GM20000 (cell line): ENCODE data around the gene VAV3.

ENCODE experiments used
- DNase-seq: peaks from one replicate; pipeline ENCODE4 v3.0.0; 2012; ENCODE audit warnings: low spot score
- TF ChIP-seq, protein P1 (sequence below): IDR thresholded peaks from 2 replicates; pipeline ENCODE4 v1.5.1; 2012; ENCODE audit warnings: mild to moderate bottlenecking, control low read depth; ENCODE audit errors: extremely low read depth, missing control alignments

The VAV3 gene

DNA sequence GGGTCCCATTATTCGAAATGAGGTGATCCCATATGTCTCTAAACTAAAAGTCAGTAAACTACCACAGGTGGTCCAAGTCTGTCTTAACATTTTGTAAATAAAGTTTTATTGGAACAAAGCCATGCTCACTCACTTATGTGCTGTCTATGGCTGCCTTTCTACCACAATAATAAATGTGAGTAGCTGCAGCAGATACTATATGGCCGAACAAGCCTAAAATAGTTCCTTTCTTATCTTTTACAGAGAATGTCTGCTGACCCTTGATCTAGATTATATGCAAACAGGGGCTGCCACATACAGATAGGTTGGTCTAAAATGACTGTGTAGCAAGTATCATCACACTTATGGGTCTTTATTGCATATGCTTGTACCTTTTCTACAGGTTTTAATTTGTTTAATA, 140.0 kb downstream of the VAV3 start:
- DNase-seq, result no peak
- TF ChIP-seq, protein P1, sequence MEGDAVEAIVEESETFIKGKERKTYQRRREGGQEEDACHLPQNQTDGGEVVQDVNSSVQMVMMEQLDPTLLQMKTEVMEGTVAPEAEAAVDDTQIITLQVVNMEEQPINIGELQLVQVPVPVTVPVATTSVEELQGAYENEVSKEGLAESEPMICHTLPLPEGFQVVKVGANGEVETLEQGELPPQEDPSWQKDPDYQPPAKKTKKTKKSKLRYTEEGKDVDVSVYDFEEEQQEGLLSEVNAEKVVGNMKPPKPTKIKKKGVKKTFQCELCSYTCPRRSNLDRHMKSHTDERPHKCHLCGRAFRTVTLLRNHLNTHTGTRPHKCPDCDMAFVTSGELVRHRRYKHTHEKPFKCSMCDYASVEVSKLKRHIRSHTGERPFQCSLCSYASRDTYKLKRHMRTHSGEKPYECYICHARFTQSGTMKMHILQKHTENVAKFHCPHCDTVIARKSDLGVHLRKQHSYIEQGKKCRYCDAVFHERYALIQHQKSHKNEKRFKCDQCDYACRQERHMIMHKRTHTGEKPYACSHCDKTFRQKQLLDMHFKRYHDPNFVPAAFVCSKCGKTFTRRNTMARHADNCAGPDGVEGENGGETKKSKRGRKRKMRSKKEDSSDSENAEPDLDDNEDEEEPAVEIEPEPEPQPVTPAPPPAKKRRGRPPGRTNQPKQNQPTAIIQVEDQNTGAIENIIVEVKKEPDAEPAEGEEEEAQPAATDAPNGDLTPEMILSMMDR, result no peak

GRCh38 chr1:107821340-107821739, 143.6 kb downstream of the VAV3 start:
- no peak for DNase-seq
- TF ChIP-seq, protein P1, result no peak

DNA sequence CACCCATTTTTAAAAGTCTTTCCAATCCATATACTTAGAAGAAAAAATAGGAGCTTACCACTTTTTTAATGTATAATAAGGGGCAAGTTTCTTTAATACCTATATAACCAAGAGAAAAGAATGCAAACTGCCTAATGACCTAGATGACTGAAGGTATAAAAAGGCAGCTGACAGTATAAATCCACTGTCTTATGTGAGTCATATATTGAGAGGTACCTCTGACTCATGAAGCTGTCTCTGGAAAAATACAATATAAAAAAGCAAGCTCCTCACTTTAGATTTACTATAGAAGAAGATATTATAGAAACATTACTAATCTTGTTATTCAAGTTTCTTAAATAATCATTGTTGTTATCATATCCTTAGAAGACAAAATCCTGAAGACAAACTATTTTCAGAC, 144.2 kb downstream of the VAV3 start:
- TF ChIP-seq, protein P1, result no peak
- no peak for DNase-seq

DNA sequence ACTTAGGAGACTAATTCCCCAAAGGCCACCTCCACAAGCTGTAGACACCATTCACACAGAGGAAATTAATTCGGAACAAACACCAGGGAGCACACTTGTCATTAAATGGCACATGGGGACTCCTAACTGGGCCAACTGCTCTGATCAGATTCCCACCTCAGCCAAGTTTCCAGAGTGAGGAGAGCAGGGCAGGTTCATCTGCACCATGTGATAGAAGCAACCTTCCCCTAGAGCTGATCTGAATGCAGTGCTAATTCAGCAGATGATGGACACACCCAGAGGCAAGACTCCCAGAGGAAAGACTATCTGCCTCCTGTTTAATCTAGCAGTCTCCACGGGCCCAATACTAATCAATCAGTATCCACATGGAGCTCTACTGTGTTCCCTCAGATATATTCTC, 147.0 kb downstream of the VAV3 start:
- no peak for DNase-seq
- TF ChIP-seq, protein P1, result no peak

- DNase-seq, result no peak
- TF ChIP-seq, protein P1, result no peak
Measured at GRCh38 chr1:107817206-107817605, 147.8 kb downstream of the VAV3 start.

DNA sequence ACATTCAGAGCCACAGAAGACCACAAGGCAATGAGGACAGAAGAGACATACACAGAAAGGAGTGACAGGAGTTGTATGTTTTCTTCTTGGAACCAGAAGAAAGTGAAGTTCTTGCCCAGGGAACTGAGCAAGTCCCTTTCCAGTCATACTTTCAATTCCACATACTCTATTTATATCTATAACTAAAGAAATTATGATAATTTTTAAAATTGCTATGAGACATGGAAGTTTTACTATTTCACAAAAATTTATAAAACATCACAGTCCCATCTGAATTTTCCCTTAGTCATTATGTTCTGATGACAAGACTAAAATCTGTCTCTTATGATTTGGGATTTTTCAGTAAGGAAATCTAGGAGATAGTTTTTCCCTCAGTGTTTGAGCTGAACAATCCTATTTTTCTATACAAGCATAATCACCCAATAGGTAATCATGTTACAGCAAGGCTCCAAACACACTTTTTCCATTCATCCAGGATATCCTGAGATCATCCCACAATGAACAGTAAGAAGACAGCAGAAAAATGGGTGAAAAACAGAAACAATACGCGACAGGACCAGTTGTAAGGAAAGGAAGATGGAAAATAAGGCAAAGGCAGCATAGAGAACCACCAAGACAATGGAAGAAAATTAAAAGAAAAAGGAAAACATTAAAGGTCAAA, 154.6 kb downstream of the VAV3 start:
- TF ChIP-seq, protein P1, result no peak
- DNase-seq, result no peak

DNA sequence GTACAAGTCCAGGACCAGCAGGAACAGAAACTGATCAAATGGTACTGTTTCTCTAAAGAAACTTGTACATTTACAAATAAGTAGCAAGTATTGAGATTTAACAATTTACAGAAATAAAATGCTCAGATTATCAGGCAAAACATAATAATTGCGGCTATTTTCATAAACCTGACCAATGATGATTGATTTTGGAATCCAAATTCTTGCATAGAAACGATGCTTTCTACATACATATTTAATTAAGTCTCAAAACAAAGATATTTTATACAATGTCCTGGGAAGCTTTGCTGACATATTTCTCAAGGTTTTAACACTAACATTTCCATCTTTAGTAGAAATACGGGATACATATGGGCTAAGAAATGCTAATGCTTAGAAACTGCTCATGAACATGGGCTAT, 157.1 kb downstream of the VAV3 start:
- DNase-seq, result no peak
- TF ChIP-seq, protein P1, result no peak
